Amniotic epithelial cell (primary cell): ENCODE measurements around the gene ADD1.

Experiments used
- DNase-seq: peaks from one replicate; pipeline ENCODE4 v3.0.0-alpha.2; 2010; ENCODE audit warnings: low read depth

ADD1 gene

DNA sequence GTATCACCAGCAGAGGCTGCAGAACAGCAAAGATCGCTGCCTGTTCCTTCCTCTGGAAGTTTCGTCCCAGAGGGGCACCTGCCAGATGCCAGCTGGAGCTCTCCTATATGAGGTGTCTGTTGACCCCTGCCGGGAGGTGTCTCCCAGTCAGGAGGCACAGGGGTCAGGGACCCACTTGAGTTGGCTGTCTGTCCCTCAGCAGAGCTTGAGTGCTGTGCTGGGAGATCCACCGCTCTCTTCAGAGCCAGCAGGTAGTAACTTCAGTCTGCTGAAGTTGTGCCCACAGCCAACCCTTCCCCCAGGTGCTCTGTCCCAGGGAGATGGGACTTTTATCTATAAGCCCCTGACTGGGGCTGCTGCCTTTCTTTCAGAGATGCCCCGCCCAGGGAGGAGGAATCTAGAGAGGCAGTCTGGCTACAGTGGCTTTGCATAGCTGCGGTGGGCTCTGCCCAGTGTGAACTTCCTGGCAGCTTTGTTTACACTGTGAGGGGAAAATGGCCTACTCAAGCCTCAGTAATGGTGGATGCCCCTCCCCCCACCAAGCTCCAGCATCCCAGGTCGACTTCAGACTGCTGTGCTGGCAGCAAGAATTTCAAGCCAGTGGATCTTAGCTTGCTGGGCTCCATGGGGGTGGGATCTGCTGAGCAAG lies 78.9 kb downstream of the ADD1 start:
- peak; percentile 78 for DNase-seq

GRCh38 chr4:2923141-2923551 lies 79.5 kb downstream of the ADD1 start:
- DNase-seq = peak; percentile 93

DNA sequence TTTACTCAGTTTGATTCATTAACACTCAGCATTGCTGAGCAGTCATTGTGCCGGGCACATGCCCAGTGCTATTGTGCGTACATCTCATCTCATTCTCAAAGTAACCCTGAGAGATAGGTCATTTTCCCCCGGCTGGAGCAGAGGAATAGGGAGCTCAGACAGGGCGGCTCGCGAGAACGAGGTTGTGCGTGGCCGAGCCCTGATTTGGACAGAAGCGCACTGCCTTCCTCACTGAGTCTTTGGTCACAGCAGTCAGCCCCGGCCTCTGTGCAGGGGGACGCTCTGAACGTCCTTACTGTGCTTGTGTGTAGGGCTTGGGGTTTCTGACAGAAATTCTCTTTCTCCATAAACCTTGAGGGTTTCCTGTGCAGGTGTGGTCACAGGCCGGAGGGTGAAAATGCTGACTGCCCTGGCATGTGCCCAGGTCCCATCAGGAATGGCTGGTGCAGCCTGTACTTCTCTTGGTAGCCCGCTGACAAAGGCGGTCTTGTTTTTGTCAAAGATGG lies 80.1 kb downstream of the ADD1 start:
- no peak for DNase-seq

GRCh38 chr4:2924286-2924685 lies 80.6 kb downstream of the ADD1 start:
- no peak for DNase-seq

DNA sequence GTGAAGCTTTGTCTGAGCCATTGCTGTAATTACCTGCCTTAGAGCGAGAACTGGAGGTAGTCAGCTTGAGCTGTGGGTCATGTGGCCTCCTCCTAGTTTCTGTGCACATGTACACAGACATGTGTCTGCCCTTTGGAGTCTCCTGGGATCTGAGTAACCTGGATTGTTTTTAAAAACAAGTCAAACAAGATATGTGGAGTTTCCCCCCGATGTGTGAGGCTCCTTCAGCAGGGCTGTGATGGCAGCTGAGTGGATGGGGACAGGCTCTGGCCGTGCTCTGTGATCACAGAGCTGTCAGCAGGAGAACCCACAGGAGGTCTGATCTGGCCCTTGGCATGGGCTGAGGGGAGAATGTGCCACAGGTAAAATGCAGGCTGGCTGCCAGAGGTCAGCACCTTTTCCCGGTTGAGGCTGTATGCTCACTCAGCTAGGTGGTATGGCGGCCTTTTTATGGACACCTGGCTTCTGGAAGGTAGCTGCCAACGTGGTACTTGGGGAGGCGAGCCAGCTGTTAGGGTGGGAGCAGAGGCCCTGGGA lies 81.2 kb downstream of the ADD1 start:
- DNase-seq = no peak

GRCh38 chr4:2925496-2925895 lies 81.9 kb downstream of the ADD1 start:
- DNase-seq = no peak

- no peak for DNase-seq
Measured at GRCh38 chr4:2925931-2926860, 82.6 kb downstream of the ADD1 start.

GRCh38 chr4:2927016-2927695 lies 83.5 kb downstream of the ADD1 start:
- DNase-seq = no peak

DNA sequence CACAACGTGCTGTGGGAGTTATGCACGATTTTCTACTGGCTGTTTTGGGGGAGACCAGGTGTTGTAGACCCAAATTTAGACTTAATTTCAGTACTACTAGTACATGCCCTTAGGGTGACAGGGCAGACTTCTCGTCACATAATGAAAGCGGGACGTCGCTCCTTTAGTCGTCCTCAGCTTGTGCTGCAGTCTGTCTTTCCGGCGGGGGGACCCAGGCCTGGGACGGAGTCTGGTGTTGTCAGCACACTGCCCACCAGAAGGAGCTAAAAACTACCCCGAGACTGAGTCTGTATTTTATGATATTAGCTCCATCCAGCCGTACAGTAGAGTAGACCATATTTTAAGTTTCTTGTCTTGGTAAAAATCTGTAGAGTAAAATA lies 84.0 kb downstream of the ADD1 start:
- no peak for DNase-seq

- DNase-seq = no peak
Measured at GRCh38 chr4:2928242-2929176, 84.9 kb downstream of the ADD1 start.

DNA sequence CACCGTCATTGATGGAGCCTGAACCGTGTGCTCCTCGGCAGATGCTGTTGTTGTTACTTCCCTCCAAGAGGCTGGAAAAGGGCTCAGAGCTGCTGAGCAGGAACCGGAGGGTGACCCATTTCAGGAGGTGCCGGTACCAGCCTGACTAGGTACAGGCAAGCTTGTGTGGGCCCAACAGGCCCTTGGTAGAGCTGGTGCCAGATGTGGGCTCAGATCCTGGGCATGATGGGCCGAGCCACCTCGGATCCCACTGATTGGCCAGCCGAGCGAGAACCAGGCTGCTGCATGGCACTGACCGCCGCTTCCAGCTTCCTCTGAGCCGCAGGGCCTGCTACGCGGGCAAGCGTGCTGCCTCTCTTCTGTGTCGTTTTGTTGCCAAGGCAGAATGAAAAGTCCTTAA lies 85.8 kb downstream of the ADD1 start:
- no peak for DNase-seq

- DNase-seq = no peak
Measured at GRCh38 chr4:2930135-2930757, 86.6 kb downstream of the ADD1 start.

DNA sequence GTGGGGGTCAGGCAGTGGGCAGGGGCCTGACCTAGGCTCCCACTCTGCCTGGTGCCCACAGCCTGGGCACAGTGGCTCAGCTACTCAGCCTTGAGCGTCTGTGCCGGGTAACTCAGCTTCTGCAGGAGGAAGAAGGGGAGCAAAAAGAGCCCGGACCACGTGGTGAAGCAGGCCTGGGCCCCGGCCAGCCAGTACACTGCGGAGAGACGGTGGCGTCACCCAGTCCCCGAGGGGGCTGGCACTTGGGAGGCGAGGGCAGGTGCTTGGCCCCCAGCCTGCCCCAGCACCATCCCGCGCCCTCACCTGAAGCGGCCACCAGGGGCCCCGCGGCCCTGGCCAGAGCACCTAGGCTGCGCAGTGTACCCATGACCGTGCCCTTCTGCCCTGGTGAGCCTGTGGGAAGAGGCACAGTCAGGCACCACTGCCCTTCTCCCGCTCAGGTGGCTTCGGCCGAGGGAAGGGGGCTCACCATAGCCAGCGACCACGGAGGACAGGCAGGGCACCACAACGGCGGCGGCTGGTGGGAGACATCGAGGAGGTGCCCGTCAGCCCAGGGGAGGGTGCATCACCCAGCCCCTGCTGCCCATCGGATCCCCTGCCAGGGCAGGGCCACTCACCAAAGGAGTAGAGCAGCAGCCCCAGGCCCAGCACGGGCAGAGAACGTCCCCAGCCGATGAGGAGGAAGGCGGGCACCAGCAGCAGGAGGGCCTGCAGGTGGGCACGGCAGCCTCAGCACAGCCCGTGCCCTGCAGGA lies 87.3 kb downstream of the ADD1 start:
- no peak for DNase-seq

- DNase-seq = no peak
Measured at GRCh38 chr4:2931512-2932301, 88.1 kb downstream of the ADD1 start.

- DNase-seq = no peak
Measured at GRCh38 chr4:2932321-2932950, 88.8 kb downstream of the ADD1 start.

- no peak for DNase-seq
Measured at GRCh38 chr4:2932951-2933565, 89.4 kb downstream of the ADD1 start.

GRCh38 chr4:2933566-2934076 lies 90.0 kb downstream of the ADD1 start:
- no peak for DNase-seq
